TTC549 (cell line): ENCODE measurements around the gene PTPN4.

Experiments
- FAIRE-seq: peaks from 2 replicates; lab custom pipeline; 2012; peaks lifted over from hg19 to GRCh38; lab: Jason Lieb, UNC

The PTPN4 gene

DNA sequence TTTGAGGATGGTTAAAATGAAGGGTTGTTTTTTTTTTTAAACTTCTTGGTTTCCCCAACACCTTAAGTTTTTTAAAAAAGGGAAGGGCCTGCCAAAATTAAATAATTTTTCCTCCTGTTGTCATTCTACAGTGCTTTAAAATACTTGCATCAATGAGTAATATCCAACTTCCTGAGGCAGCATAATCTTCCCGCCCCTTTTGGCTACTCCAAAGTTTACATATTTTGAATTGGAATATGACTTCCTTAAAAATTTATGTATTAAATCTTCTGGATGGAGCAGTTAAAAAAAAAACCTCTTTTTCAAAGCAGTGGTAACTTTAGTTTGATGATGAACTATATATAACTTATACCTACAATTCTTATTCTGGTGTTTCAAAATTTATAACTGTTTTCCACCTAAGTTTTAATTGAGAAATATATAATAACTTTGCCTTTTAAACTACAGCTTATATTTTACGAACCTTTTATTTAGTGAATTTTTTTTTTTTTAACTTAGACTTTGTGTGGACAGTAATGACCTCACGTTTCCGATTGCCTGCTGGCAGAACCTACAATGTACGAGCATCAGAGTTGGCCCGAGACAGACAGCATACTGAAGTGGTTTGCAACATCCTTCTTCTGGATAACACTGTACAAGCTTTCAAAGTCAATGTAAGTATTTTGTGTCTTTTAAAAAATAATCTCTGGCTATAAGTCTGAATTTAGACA, 49.8 kb downstream of the PTPN4 start:
- FAIRE-seq = peak; percentile 53

DNA sequence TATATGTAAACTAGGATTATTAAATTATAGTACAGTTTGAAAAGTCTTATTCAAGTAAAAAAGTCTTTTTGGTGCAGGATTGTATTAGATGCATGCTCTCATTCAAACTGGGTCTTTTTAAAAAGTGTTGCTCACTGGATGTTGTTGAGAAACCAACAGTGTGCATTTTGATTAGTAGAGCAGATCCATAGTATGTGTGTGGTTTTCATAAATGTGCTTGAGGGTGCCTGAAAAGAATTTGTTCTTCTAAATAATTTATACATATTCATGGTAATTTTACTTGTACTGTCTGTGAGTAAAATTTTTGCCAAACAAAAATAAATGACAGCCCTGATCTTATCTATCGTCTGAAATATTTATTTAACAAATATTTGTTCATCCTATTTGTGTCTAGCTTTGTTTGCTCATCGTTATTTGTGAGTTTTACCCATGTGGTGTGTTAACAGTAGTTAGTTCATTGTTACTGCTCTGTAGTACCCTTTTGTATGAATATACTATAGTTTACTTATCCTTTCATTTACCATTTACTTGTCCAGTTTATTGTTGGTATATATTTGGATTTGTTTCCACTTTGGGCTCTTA, 50.4 kb downstream of the PTPN4 start:
- FAIRE-seq = peak; percentile 36

DNA sequence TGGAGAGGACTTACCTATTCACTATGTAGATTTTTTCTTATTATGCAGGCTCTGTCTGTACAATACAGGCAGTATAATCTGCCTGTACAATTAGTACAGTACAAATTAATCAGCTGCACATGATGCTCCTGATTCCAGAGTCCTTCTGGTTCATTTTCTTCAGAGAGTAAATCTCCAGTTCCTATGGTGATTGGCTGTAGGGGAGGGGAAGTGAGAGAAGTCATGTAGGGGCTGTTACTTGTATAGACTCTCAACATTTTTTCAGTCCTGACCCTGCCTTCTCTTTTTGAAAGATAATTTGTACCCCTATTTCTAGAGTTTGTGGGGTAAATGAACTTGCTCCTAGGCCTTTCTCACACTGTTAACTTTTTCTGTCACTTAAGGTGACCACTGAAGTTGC, 54.5 kb downstream of the PTPN4 start:
- no peak for FAIRE-seq

DNA sequence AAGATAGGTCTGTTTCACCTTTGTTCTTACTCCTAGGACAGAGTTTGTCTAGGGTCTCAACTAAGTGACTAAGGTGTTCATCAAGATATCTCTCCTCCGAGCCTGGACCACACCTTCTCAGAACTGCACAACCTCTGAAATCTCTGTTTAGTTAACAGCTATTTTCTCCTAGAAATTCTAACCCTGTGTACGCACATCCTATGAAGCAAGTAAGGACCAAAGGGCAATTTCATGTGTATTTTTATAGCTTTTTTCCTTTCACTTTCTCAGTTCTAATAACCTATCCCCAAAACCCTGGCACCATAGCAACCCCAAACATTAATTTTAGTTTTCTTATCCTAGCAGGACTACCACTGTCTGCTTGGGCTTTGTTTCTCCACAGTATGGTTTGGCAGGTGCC, 59.1 kb downstream of the PTPN4 start:
- FAIRE-seq = no peak

DNA sequence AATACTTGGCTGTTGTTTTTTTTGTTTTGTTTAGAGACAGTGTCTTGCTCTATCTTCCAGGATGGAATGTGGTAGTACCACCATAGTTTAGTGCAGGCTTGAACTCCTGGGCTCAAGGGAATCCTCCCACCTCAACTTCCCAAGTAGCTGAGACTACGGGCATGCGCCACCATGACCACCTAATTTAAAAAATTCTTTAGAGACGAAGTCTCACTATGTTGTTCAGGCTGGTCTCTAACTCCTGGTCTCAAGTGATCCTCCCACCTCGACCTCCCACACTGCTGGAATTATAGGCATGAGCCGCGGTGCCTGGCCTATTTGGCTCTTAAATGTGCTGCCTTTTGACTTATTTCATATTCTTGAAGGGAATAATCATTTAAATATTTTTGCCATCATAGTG, 60.1 kb downstream of the PTPN4 start:
- FAIRE-seq = no peak

DNA sequence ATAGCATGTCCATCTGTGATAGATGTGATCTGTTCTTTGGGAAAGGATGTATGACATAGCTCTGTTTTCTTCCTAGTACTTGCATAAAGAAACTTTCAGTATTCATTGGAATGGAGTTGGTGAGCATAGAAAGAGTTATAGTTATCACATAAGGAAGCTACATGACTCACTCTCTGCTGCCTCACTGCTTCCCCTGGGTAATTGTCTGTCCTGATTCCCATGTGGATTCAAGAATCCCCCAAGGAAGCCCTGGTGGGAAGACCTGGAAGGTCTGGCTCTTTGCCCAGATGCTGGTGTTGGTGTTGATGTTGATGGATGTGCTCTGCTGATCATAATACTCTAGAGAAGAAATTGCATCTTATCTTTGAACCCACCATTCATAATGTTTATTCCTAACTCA, 60.6 kb downstream of the PTPN4 start:
- no peak for FAIRE-seq

DNA sequence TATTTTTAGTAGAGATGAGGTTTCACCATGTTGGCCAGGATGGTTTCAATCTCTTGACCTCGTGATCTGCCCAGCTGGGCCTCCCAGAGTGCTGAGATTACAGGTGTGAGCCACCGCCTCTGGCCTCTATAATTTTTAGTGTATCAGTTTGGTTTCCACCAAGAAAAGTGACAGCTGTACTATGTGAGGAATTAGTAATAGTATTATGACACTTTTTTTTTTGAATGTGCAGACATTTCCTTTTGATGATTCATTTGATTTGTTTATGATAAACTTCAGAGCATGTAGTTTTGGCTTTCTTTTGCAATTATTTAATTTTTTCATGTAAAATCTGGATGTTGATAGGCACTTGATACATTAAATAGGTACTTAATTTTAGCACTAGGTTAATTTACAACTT, 61.5 kb downstream of the PTPN4 start:
- no peak for FAIRE-seq

DNA sequence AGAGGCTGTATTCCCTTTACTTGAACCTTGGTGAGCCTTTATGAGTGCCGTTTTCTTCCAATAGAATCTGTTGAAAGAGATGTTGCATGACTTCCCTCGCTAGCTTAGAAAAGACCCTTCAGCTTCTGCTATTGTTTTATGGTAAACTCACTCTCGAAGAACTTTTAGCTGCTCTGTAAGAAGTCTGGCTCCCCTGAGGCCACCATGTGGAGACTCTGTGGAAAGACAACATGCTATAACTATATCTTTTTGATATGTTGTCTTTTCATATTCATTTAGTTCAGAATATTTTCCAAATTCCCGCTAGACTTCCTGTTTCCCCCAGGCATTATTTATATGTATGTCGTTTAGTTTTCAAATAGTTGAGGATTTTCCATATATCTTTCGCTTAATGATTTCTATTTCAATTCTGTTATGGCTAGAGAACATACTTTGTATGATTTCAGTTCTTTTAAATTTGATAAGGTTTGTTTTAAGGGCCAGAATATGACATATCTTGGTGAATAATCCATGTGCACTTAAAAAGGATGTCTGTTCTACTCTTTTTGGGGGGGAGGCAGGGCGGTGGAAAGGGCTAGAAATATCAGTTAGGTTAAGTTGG, 64.1 kb downstream of the PTPN4 start:
- peak; percentile 92 for FAIRE-seq

DNA sequence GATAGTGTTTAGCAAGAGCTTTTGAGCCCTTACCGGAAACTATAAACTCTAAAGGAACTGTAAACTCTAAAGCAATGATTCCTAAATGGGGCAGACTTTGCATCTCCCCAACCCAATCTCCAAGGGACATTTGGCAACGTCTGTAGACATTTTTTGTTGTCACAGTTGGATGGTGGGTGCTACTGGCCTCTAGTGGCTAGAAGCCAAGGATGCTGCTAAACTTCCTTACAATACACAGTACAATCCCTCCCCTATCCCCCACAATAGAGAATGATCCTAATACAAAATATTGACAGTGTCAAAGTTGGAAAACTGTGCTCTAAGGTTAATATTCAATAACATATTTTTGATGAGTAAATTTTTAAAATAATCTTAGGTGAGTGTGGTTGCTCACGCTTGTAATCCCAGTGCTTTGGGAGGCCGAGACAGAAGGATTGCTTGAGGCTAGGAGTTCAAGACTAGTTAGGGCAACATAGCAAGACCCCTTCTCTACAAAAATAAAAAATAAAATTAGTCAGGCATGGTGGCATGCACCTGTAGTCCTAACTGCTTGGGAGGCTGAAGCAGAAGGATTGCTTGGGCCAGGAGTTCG, 66.7 kb downstream of the PTPN4 start:
- FAIRE-seq = peak; percentile 64

DNA sequence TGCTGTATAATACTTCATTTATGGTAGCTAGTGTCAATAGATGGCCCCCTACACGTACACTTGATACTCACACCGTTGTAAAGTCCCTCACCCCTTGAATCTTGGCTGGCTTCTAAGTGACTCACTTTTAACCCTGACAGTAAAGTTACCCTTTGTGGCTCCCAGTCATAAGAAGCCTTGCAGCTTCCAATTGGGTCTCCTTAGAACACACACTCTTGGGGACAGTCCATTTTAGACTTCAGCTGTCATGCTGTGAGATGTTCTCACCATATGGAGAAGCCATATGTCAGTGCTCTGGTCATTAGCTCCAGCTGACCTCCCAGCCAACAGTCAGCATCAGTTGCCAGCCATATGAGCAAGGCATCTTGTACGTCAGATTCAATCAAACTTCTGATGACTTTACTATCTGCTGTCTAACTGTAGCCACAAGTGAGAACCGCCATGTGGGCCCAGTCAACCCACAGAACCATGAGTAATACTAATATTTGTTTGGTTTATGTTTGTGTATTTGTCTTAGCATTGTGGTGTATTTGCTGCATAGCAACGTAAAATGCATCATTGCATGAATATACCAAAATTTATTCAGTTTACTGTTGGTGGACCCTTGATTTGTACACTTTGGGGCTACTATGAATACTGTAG, 68.3 kb downstream of the PTPN4 start:
- no peak for FAIRE-seq

DNA sequence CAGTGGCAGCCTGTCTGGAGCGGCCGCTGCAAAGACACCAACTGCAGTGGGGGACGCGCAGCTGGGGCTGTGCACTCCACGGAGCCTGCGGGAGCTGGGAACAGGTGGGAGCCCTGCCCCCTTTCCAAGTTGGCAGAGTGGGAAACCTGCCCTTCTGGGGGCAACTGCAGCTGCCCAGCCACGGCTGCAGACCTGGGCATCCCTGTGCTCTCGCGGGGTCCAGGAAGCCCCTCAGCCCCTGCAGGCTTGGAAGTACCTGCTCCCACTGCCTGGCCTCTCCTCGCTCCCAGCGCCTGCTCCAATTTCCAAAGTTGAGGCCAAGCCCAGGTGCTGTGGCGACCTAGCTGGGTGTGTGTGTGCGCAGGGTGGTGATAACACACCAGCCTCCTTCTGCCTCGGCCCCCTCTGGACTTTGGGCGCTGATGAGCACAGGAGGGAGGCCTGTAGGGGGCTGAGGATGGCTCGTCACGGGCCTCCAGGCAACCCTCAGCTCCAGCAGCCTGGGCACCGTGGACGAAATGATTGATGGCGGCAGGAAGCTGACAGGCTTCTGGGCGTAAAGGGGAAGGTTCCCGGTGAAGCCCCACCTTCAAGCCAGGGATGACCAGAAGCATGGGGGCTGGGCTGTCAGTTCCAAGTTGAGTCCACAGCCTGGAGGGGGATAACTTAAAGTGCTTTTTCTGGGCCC, 76.9 kb downstream of the PTPN4 start:
- FAIRE-seq = no peak

DNA sequence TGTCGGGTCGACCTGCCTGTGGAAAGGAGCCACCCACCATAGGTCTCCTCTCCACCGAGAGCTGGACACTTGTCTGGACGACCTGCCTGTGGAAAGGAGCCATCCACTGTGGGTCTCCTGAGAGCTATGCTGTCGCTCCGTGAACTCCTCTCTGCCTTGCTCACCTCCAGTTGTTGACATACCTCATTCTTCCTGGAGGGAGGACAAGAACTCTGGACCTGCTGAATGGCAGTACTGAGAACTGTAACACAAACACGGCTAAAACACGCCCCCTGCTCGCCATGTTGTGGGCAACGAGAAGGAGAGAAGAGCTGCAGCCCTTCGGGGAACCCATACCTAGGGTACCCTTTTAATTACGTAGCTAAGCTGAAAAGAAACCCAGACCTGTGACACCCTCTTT, 77.6 kb downstream of the PTPN4 start:
- FAIRE-seq = no peak

DNA sequence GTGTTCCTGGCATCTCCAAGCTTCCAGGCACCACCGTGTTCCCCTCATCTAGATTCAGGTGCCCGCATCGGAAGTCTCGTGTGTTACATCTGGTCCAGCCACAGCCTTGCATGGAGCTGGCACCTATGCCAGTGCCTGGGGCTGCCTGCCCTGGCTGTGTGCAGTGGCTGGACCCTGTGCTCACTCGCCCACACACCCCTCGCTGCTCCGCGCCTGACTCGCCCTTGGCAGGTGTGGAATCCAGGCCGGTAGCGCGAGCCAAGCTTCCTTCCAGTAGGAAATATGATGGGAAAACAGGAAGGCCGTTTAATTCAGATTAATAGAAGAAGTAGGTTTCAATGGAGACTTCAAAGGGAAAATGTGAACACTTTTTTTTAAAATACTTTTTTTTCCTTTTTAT, 78.0 kb downstream of the PTPN4 start:
- no peak for FAIRE-seq

DNA sequence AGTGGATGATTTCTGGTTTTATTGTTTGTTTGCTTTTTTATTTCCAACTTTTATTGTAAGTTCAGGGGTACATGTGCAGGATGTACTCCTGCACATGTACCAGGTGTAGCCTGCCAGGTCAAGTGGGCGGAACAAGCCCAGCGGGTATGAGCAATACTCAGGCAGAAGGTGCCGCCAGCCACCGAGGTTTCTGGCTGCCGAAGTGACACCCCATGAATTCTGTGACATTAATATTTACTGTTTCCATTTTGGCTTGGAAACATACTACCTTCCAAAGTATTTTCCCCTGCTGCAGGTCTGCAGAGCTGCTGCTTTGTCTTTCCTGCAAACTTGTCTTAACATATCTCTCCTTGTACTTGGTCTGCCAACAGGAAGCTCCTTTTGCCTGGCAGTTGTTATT, 78.5 kb downstream of the PTPN4 start:
- FAIRE-seq = no peak

DNA sequence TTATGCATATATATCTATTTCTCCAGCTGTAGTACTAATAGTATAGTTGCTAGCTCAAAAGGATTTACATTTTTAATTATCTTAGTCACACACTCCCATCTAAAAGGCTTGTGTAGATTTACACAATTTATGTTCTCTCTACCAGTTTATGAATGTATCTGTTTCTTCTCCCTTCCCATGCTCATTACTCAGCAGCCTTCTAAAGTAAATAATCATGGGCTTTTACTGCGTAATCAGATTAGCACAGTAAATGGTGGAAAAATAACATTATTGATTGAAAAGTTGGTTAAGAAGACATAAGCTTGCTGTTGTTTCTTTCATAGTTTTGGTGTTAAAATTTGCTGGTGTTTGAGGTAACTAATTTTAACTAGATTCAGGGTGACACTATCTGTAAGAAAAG, 81.8 kb downstream of the PTPN4 start:
- no peak for FAIRE-seq

DNA sequence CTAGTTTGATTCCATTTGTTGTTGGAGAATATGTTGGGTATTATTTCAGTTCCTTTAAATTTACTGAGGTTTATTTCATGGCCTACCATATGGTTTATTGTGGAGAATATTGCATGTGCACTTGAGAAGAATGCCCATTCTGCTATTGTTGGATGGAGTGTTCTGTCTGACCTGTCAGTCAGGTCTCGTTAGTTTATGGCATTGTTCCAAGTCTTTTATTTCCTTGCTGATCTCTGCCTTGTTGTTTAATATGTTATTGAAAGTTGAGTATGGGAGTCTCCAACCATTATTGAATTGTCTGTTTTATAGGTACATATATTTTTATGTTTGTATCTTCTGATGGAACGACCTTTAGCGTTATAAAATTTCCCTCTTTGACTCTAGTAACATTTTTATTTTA, 86.3 kb downstream of the PTPN4 start:
- FAIRE-seq = no peak

DNA sequence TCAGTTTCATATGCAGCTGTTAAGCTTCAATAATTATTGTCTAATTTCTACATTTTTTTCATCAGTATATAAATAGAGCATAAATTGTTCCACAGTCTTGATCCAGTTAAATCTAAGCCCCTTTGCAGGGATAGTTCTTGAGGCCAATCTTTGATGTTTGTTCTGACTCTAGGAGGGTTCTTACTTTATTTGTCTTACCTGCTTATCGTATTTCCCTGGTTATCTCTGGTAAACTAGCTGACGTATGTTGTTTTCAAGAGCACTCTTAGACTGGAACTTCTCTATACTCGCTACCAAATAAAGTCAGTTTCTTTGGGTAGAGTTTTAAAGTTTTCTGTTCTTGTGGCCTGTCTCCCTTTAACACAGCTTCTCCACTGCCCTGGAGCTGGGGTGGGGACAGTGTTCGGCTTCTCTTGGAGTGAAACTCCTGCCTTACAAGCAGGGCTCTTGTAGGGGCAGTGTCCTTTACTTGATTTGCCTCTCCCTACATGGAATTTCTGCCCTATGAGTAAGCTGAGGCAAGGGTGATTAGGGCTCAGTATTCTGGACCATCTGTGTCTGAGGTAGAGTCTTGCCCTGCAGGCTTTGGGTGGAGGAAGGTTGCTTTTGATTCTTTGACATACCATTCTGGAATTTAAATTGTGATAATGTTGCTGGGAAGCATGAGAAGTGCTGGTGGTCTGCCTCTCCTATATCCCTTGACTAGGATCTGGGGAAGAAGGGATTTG, 90.3 kb downstream of the PTPN4 start:
- no peak for FAIRE-seq

DNA sequence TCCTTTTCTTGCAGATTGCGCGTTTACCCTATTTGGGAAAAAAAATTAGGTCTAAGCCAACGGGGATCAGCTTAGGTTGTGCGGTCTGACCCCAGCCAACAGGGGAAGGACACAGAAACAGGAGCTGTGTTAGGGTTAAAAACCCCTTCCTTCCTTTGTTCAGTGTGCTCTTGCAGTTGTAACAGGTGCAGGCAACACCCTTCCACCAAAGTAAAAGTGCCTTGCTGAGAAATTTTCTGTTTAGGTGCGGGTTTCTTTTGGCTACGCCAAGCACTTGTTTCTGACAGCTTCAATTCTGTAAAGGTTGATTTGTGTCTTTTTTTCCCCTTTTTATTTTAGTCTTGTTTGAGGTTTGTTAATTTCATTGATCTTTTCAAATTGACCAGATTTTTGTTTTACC, 92.5 kb downstream of the PTPN4 start:
- FAIRE-seq = no peak

DNA sequence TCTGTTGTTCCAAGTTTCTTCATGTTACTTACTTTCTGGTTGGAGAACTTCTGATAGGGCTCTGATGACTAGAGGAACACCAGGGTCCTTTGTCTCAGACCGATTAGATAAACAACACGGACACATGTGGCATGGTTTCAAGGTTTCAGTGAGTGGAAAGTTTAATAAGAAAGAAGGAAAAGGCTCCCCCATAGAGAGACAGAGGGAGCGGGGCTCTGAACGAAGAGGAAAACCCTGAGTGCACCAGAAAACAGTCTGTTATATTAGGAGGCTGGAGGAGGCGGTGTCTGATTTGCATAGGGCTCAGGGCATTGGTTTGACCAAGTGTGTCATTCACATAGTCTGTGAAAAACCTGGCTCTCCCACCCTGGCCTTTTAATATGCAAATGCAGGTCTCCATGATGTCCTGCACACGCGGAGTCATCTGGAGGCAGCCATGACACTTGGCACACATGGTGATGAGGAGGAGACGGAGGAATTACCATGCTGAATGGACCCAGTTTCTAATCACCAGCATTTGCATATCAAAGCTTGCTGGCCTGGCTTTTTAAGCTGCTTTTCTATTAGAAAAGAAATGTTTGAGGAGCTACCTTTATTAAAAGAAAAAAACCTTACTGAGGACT, 94.2 kb downstream of the PTPN4 start:
- FAIRE-seq = no peak

DNA sequence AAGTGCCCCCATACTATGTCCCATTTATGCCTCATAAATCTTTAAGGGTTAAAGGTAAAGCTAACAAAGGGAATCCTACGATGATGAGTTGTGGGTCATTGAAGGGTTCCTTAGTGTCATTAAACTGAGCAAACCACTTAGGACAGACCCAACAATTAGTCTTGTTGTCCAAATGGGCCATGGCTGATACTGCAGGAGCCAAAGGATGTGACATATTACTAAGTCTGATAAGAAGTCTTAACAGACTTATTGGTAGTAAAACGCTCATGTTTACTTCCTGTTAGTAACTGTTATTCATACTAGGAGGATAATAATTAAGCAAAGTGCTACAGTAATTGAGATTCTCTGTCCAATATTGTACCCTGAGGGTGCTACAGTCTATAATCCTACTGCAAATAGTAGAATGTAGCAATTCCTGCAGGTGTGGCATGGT, 96.8 kb downstream of the PTPN4 start:
- no peak for FAIRE-seq

DNA sequence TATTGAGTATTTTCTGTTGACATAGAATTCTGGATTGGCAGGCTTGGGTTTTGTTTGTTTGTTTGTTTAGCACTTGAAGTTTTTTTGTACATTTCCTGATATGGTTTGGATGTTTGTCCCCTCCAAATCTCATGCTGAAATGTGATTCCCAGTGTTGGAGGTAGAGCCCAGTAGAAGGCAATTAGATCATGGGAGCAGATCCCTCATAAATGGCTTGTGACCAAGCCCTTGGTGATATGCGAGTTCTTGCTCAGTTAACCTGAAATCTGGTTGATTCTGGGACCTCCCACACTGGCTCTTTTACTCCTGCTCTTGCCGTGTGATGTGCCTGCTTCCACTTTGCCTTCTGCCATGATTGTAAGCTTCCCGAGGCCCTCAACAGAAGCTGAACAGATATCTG, 98.0 kb downstream of the PTPN4 start:
- FAIRE-seq = no peak
